ENCODE data around the gene MYO1G.

DNA sequence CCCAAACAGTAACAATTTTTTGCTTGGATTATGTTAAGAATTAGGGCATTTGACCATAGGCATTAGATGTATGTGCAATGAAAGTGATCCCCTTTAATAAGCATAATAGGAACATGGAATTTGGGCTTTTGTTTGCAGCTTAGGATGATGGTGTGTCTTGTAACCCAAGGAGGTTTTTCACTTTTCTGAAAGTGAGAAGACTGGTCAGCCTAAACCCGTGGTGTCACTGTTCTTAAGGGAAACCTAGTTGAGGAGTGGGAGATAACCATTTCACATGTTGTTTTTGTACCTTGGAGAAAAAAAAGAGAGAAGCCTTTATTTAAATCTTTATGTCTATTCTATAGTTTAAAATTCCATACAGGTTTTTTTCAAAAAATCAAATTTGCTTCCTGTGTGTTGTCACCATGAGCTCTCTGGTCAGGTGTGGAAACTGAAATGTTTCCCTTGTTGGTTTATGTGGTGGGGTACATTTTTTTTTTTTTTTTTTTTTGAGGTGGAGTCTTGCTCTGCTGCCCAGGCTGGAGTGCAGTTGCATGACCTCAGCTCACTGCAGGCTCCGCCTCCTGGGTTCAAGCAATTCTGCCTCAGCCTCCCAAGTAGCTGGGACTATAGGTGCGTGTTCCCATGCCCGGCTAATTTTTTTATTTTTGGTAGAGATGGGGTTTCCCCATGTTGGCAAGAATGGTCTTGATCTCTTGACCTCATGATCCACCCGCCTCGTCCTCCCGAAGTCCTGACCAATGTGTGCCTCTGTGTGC, 28.9 kb upstream of the MYO1G start:
- TF ChIP-seq, protein P1, sequence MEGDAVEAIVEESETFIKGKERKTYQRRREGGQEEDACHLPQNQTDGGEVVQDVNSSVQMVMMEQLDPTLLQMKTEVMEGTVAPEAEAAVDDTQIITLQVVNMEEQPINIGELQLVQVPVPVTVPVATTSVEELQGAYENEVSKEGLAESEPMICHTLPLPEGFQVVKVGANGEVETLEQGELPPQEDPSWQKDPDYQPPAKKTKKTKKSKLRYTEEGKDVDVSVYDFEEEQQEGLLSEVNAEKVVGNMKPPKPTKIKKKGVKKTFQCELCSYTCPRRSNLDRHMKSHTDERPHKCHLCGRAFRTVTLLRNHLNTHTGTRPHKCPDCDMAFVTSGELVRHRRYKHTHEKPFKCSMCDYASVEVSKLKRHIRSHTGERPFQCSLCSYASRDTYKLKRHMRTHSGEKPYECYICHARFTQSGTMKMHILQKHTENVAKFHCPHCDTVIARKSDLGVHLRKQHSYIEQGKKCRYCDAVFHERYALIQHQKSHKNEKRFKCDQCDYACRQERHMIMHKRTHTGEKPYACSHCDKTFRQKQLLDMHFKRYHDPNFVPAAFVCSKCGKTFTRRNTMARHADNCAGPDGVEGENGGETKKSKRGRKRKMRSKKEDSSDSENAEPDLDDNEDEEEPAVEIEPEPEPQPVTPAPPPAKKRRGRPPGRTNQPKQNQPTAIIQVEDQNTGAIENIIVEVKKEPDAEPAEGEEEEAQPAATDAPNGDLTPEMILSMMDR (IDR thresholded peaks at IDR 0.05) = no peak
- TF ChIP-seq POLR2A (IDR thresholded peaks at IDR 0.05) (no peak), EP300 (IDR thresholded peaks at IDR 0.05) (no peak)

All from ovary (tissue), 3 donors.